Vagina (tissue), 2 donors: ENCODE measurements around the gene COQ8A. TPM values are rescaled to one million over a fixed set of nuclear protein-coding genes. Genes with fewer than 3 reads are reported as not detected.

Experiments
- DNase-seq, 2 donors: peaks; one replicate each; pipeline ENCODE4 v3.0.0-alpha.2; 2017; ENCODE audit errors: extremely low spot score in 2 of 2
- H3K27ac ChIP-seq: fragments of 200-600 bp; sonication (generic); one replicate; pipeline ENCODE4 v1.5.1; 2019
- H3K27me3 ChIP-seq: fragments of 200-600 bp; sonication (generic); one replicate; pipeline ENCODE4 v1.5.1; 2019
- H3K36me3 ChIP-seq, 2 donors: fragments of 200-600 bp; sonication (generic); one replicate each; pipeline ENCODE4 v1.5.1; 2017 to 2019
- H3K4me1 ChIP-seq: fragments of 200-600 bp; sonication (generic); one replicate; pipeline ENCODE4 v1.5.1; 2019
- H3K4me3 ChIP-seq, 2 donors: fragments of 200-600 bp; sonication (generic); 1 replicate in 1 of 2; 2 replicates in 1 of 2; pipeline ENCODE4 v1.5.1; 2016 to 2019
- H3K9me3 ChIP-seq: fragments of 200-600 bp; sonication (generic); one replicate; pipeline ENCODE4 v1.5.1; 2019
- CTCF ChIP-seq, 3 experiments: fragments of 450-650 bp in 2 of 3; fragments of 200-600 bp in 1 of 3; sonication (generic) in 1 of 3; IDR thresholded peaks; one replicate each; pipeline ENCODE4 v1.5.1; 2017 to 2019; ENCODE audit warnings: antibody characterized with exemption in 3 of 3, mild to moderate bottlenecking in 2 of 3, moderate library complexity in 2 of 3
- POLR2A ChIP-seq, 2 donors: fragments of 450-650 bp; IDR thresholded peaks; one replicate each; pipeline ENCODE4 v1.6.1; 2017; ENCODE audit warnings: antibody characterized with exemption in 2 of 2, mild to moderate bottlenecking in 2 of 2, moderate library complexity in 2 of 2
- POLR2AphosphoS5 ChIP-seq, 2 donors: sonication (generic); formaldehyde crosslinking; IDR thresholded peaks; one replicate each; pipeline ENCODE4 v1.9.0; 2017; ENCODE audit warnings: antibody characterized with exemption in 2 of 2, mild to moderate bottlenecking in 2 of 2, low read depth in 1 of 2; ENCODE audit not compliant: insufficient read depth in 1 of 2
- intact Hi-C: fragments of 100-400 bp; cut with DNase I; formaldehyde crosslinking; loops from one replicate; pipeline ENCODE4 v1.15.1; 2023
- small RNA-seq: library from RNA; depleted of rRNA; stranded (forward); fragments of <200 nt; gene quantifications from one replicate; pipeline ENCODE3, GENCODE V24; 2016
- total RNA-seq: library from RNA; depleted of rRNA; stranded (reverse); fragments of >200 nt; gene quantifications from one replicate; pipeline ENCODE4 v1.2.3, GENCODE V29; 2016

The COQ8A gene
- total RNA-seq, 1 donor from 2014 or later, result 44.9 TPM

- no peaks in the 10 kb centered on the region for H3K9me3 ChIP-seq
- no peaks in the 10 kb centered on the region for H3K4me1 ChIP-seq
- TF ChIP-seq POLR2AphosphoS5 (IDR thresholded peaks at IDR 0.05; ENCODE audit: insufficient read depth in 1 of 2, low read depth in 1 of 2) (no peak), CTCF (IDR thresholded peaks at IDR 0.05) (no peak), POLR2A (IDR thresholded peaks at IDR 0.05) (no peak)
- H3K27me3 ChIP-seq, result no peaks in the 10 kb centered on the region
- peaks cover 3 to 5% of the 10 kb centered on the region in 2 donors for H3K36me3 ChIP-seq
- no peak overlapping the region for H3K4me3 ChIP-seq
- intact Hi-C loops, result no loop called here
- H3K27ac ChIP-seq, result no peak overlapping the region
- no peak for DNase-seq
Measured at GRCh38 chr1:227037121-227037520, 97.0 kb downstream of the COQ8A start.

Small RNAs within 50 kb of the gene (small RNA-seq; reads per million reads assigned to genes)
- not detected for gene AL353689.1

Other genes with a start within 250 kb of the COQ8A start
- gene ITPKB, start 201.0 kb upstream of the COQ8A start, total RNA-seq, result 31.7 TPM
- 22.1 TPM for gene PSEN2, start 69.7 kb upstream of the COQ8A start, total RNA-seq